Activated T-helper 1 cell treated with anti-CD3 and anti-CD28 coated beads, Interleukin-2, amount 50 U/mL, for 16 hours (primary cell): ENCODE results near the gene EMC9.

ENCODE experiments used
- DNase-seq, 2 donors: peaks; one replicate each; pipeline ENCODE4 v3.0.0-alpha.2; 2020; ENCODE audit warnings: low read depth in 1 of 2, low spot score in 1 of 2

EMC9 gene

DNA sequence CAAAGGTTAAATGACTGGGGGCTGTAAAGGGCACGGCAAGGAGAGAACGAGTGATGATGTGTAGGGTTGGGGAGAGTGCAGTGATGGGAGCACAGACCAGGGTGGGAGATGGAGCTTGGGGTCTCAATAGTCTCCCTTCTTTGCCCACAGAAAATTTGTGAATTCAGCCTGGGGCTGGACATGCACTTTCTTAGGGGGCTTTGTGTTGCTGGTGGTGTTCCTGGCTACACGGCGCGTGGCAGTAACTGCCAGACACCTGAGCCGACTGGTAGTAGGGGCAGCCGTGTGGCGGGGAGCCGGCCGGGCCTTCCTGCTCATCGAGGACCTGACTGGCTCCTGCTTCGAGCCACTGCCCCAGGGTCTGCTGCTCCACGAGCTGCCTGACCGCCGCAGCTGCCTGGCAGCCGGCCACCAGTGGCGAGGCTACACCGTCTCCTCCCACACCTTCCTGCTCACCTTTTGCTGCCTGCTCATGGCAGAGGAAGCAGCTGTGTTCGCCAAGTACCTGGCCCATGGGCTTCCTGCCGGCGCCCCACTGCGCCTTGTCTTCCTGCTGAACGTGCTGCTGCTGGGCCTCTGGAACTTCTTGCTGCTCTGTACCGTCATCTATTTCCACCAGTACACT, 9.2 kb downstream of the EMC9 start:
- no peak for DNase-seq

DNA sequence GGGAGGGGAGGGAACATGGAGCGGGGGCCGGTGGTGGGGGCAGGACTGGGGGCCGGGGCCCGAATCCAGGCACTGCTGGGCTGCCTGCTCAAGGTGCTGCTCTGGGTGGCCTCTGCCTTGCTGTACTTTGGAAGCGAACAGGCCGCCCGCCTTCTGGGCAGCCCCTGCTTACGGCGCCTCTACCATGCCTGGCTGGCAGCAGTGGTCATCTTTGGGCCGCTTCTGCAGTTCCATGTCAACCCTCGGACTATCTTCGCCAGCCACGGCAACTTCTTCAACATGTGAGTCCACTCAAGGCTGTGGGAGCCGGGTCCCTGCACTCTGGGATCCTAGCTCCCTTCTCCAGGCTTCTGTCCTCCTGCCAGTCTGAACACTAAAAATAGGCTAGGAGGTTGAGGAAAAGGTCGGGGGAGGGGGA, 9.8 kb downstream of the EMC9 start:
- no peak for DNase-seq

DNA sequence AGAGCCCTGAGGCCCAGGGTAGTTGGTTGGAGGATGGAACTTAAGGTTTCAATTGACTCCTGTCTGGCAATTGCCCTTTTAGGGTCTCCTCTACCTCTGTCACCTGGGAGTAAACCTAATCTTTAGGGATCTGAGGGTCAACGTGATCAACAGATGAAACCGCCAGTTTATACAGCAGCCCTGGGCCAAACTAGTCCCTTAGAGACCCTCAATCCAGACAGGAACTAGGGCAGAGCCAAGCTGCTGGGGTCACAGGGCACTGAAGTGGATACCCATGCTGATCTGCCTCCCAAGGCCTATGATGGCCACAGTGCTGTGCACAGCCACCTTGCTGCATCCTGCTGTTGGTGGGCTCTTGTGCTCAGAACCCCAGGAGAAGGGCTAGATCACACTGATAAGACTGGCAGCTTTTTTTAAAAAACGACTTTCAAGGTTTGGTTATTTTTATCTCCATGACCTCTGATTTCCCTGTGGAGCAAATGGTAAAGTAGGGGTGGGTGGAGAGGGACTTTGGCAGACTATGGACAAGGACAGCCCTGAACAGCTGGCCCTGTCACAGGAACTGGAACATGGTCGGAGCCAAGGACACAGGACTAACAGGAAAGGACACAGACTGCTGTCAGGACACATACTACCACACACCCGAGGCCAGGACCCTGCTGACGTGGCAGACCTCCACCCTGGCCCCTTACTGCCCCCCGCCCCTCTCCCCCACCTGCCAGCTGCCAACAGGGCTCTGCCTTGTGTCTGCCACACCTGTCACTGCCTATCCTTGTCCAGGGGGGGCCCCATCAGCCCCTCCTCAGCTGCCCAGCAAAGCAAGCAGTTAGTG, 10.5 kb downstream of the EMC9 start:
- no peak for DNase-seq

DNA sequence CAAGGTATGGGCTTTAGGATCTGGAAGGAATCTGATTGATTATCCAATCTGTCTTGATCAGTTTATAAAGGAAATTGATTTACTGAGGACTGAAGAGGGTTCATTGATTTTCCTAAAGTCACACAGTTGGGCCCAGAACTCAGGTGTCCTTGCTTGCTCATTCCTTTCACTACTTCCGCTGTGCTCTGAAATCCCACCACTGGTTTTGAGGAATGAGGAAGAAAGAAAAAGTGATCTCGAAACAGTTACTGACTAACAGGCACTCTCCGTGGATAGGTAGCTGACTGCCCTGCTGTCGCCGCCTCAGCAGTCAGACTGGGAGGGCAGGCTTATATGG, 11.0 kb downstream of the EMC9 start, which contains the start of gene FITM1:
Gene FITM1 (plus strand): TSS at position 280 of the 337 bp plus-strand sequence. CDS start 905 bp downstream, outside the sequence.
- DNase-seq, result no peak

DNA sequence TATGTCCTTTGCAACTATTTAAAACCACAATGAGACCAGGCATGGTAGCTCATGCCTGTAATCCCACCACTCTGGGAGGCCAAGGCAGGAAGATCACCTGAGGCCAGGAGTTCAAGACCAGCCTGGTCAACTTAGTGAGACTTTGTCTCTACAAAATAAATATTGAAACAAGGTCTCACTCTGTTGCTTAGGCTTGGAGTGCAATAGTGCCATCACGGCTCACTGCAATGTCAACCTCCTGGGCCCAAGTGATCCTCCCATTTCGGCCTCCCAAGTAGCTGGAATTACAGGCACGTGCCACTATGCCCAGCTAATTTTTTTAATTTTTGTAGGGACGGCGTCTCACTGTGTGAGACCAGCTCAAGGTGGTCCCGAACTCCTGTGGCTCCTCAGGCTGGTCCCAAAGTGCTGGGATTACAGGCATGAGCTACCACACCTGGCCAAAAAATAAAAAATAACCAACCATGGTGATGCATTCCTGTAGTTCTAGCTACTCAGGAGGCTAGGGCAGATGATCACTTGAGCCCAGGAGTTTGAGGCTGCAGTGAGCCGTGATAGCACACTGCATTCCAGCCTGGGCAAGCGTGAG, 11.9 kb downstream of the EMC9 start:
- DNase-seq, result no peak

DNA sequence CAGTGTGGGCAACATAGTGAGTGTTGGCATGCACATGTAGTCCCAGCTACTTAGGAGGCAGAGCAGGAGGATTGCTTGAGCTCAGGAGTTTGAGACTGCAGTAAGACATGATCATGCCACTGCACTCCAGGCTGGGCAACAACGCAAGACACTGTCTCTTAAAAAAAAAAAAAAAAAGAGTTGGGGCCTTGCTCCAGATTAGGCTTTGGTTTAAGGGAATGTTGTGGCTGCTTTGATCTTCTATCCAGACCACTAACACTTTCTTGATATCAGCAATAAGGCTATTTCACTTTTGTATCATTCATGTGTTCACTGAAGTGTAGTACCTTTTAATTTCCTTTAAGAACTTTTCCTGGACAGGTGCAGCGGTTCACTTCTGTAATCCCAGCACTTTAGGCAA, 13.7 kb downstream of the EMC9 start:
- no peak for DNase-seq

DNA sequence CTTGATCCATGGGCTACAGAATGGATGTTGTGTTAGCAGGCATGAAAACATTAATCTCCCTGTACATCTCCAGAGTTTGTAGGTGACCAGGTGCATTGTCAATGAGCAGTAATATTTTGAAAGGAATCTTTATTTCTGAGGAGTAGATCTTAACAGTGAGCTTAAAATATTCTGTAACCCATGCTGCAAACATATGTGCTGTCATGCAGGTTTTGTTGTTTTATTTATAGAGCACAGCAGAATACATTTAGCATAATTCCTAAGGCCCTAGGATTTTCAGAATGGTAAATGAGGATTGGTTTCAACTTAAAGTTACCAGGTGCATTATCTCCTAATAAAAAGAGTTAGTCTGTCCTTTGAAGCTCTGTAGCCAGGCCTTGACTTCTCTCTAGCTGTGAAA, 14.5 kb downstream of the EMC9 start:
- DNase-seq, result no peak

DNA sequence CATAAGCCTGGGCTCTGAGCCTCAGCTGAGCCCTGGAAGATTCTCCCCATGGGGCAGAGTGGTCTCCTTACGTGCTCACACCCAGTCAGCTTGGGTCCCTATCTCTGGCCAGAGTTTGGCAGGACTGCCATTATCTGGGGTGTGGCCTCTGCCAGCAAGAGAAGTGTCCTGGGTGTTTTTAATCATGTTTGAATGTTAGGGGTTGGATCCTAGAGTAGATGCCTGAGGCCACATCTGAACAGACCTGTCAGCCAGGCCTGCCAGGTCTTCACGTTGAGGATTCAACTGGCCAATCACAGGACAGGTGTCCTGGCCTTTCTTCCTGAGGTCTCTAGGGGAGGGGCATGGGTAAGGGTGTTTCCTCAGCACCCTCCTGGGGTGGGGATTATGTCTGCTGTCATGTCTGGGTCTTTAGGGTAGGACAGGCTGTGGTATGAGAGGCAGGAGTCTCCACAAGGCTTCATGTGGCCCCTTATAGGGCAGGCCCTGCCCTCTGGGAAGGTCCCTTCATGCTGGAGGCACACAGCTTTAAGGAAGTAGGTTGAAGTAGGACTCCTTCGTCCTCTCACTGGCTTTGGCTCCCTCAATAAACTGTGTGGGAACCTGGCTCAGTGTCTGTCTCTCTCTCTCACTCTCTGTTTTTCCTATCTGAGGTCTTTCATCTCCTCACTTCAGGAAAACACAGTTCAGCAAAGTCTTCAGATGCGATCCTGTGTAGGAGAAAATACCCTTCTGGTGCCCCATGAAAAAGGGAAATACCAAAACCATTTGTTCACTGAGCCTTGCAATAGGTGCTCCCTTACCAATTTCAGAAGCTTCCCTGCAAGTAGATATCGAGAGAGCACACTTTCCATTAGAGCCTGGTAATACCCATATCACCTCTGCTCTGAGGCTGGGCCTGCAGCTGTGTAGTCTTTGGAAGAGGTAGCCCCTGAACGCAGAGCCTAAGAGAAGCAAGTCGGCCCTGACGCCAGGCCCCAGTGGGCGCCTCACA, 17.7 kb downstream of the EMC9 start:
- no peak for DNase-seq

DNA sequence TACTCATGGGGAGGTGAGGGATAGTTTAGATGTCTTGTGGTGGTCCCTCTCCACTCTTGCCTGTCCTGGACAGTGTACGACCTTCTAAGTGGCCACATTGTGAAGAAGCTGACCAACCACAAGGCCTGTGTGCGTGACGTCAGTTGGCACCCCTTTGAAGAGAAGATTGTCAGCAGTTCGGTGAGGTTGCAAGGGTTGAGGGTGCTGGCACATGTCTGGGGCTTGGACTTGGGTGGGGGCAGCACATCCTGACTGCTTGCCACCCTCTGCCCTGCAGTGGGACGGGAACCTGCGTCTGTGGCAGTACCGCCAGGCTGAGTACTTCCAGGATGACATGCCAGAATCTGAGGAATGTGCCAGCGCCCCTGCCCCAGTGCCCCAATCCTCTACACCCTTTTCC, 18.5 kb downstream of the EMC9 start:
- DNase-seq, result no peak

DNA sequence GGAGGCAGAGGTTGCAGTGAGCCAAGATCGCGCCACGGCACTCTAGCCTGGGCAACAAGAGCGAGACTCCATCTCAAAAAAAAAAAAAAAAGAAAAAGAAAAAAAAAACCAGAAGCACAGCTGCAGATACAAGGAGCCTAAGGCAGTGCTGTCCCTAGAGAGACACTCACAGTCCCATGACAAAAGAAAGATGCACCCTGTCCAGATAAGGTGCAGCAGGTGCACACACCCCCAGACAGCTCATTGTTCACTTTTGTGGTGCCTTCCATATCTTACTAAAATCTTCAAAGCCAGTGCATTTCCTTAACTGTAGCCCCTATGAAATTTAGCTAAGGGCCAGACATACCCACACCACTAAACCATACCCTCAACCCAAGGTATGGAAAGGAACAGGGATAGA, 19.0 kb downstream of the EMC9 start:
- DNase-seq, result no peak

DNA sequence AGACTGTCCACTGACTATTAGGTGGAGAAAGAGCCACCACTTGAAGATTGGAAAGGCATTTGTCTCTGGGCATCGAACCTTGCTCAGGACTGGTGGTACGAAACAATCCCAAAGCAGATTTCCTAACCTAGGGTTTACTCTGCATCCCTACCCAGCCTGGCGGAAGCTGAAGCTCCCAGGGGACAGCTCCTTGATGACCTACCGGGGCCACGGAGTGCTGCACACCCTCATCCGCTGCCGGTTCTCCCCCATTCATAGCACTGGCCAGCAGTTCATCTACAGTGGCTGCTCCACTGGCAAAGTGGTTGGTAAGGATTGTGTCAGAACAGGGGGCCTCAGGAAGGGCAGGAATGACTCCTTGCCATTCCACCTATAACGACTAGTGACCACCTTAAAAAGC, 20.2 kb downstream of the EMC9 start:
- DNase-seq, result no peak

DNA sequence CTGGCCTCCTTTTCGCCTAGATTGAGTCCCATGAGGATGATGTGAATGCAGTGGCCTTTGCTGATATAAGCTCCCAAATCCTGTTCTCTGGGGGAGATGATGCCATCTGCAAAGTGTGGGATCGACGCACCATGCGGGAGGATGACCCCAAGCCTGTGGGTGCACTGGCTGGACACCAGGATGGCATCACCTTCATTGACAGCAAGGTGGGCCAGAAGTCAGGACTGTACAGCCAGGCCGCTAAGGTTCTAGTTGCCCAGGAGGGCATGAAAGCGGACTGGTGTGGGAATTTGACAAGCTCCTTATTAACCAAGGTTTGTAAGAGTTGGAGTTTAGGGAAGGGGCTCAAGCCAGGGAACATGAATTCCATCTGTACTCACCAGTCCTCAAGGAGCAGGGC, 21.7 kb downstream of the EMC9 start:
- no peak for DNase-seq

DNA sequence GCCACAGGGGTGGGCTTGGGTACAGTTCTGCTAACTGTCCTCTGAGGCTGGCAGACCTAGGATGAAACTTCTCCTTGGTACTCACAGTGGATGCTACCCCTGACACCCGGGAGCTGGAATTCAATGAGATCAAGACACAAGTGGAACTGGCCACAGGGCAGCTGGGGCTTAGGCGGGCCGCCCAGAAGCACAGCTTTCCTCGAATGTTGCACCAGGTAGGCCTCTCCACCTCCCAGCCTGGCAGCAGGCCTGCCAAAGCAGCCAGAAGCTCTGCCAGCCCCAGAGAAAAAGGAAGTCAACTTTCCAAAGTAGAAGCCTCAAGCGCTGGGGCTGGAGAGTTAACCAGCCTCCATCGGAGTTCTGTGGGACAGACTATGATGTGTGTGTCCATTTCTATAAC, 24.2 kb downstream of the EMC9 start:
- DNase-seq, result no peak

DNA sequence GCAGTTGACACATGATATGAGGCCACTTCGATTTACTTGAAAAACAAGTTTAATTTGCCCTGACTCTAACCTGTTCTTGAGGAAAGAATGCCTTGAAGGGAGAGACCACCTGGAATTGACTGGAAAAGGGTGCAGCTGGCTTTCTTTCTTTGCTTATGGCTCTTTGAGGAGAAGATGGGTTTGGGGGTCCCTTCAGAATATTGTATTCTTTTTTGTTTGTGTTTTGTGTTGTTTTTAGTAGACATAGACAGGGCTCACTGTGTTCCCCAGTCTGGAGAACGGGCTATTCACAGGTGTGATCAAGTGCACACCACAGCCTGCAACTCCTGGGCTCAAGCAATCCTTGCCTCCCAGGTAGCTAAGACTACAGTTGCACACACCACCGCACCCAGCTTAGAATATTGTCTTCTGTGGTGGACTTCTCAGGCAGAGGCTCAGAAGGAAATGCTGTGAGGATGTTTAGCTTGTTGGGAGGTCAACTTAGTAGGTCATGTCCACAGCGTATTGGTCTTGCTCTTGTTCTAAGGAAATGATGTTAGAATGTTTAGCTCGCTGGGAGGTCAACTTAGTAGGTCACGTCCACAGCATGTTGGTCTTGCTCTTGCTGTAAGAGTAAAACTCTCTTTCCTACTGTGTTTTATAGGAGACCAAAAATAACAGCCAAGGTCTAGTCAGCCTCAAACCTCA, 25.1 kb downstream of the EMC9 start:
- no peak for DNase-seq

DNA sequence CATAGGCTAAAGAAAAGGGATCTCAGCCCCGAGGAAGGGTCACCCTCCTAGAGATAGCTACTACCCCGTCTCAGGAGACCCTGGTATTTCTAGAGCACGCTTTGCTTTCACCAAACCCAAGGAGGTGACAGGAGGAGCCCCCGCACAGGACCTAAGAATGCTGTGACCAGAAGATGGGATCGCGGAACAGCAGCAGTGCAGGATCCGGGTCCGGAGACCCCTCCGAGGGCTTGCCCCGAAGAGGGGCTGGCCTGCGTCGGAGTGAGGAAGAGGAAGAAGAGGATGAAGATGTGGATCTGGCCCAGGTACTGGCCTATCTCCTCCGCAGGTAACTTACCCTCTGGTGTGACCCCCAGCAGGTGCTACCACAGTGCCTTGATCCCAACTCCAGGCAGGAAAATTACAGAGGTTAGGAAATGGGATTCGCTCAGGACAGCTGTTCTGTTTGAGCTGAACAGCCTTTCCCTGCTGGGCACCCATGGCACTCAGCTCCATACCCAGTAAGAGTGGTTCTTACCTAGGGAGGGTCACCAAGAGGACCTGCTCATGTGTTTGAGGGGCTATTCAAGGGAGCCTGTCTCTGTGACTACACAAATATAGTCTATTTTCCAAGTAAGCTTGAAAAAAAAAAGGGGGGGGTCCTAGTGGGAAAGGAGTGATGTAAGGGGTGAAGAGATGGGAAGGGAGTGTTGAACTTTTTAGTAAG, 25.8 kb downstream of the EMC9 start:
- no peak for DNase-seq

DNA sequence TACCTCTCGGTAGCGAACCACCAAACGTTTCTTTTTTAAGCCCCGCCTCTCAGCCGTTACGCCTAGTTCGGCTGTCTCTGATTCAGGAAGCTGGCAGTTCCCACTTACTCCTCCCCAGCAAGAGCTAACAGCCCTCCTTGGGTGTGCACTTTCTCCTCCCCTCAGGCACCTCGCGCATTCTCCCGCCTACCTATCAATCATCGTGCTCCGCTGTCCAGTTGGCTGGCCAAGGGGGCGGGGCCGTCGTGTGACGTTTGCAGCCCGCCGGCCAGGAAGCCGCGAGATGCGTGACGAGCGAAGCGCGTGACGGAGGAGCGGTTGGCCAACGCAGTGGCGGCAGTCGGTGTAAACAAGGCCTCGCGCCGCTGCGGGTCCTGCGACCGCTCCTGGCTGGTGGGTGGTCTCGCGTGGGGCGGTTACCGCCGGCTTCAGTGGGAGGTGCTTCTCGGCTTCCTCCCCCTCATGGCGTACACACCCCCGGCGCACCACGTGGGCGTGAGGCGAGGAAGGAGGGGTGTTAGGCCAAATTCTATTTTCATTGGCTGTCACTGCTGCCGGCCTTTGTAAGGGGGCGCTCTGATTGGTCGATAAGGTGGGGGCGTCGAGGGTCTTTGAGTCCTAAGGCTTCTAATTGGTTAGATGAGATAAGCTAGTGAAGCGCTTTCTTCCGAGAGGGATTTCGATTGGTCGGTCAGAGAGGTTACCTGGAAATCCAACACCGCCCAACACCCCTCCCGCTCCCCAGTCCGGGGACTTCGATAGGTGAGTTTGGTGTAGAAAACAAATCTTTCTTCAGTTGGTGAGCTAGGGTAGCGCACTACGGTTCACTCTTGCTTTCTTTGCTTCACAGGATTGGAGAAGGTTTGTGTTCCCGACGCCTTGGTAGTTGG, 26.6 kb downstream of the EMC9 start, which contains the start of the genes DCAF11 and NRL:
Gene DCAF11 (plus strand): TSS at position 246 of the 890 bp plus-strand sequence. CDS start 818 bp downstream, outside the sequence.
Gene NRL (minus strand): TSS at position 418 of the 890 bp plus-strand sequence. CDS start 32,101 bp downstream, outside the sequence.
- peak; percentile 93 to 96 for DNase-seq

DNA sequence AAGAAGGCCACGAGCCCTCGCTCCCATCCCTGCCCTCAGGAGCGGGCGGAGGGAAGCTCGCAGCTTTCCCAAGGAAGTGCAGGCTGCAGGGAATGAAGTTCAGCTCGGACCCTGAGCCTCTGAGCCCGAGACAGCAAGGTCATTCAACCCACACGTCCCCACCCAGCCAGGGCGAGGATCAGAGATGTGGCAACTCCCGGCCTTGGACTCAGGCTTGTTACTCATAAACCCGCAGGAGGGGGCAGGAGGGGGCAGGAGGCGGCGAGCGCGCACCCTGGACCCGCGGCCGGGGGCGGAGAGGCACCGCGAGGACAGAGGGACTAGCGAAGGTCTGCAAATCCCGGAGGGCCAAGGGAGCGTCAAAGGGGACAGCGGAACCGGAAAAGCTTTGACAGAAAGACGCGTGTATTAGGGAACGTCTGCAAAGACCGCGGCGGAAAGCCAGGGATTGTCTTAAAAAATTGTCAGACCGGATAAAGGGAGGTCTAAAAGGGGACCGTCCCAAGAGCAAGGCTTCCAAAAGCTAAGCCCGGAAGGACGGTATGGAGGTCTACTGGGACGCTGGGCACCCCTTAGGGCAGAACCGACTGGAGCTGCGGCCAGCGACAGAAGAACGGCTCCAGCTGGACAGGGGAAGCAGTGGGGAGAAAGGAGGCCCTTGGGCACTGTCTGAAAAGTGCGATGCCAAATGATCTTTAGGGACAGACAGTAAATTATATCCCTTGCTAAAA, 27.4 kb downstream of the EMC9 start:
- peak; percentile 54 to 59 for DNase-seq

DNA sequence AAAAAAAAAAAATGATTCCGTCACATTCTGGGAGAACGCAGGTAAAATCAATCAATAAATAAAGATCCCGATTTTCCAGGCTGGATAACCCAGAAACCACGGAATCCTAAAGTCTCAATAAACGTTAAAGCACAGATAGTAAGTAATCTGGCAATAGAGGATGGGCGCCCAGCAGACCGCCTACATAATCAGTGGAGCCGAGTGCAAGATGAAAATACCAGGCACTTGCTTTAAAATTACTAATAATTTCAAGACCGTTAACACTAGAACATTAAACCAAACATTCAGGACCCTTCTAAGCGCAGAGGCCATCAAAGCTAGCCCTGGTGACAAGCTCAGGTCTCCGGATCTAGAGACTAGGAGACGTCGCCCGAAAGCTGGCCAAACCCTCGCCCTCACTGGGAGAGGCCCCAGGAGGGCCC, 28.0 kb downstream of the EMC9 start:
- DNase-seq, result no peak
